H1 (cell line): ENCODE results near the gene TSC2. TPM values are rescaled to one million over a fixed set of nuclear protein-coding genes. Genes with fewer than 3 reads are reported as not detected.

Source experiments
- CBX5 ChIP-seq: fragments of 300-800, 300-1000 bp; sonication (generic); IDR thresholded peaks from 2 replicates; pipeline ENCODE4 v1.7.1; 2016; ENCODE audit warnings: antibody characterized with exemption, low read length, low read depth
- CHD7 ChIP-seq: fragments of 300-600 bp; sonication (generic); IDR thresholded peaks from 2 replicates; pipeline ENCODE4 v1.7.1; 2012; ENCODE audit warnings: low read length, moderate library complexity, mild to moderate bottlenecking, inconsistent platforms; ENCODE audit not compliant: insufficient replicate concordance
- GABPA ChIP-seq: IDR thresholded peaks from 2 replicates; pipeline ENCODE4 v1.6.1; 2011; ENCODE audit warnings: mild to moderate bottlenecking, low read length, moderate library complexity, borderline replicate concordance; ENCODE audit not compliant: insufficient read depth
- HDAC2 ChIP-seq, 2 experiments: fragments of 300-600 bp in 1 of 2; sonication (generic) in 1 of 2; IDR thresholded peaks; 2 replicates each; pipeline ENCODE4 v1.6.1; 2011 to 2012; ENCODE audit warnings: low read depth in 2 of 2, low read length in 2 of 2, mild to moderate bottlenecking in 2 of 2, moderate library complexity in 2 of 2, borderline replicate concordance in 1 of 2, inconsistent platforms in 1 of 2
- POLR2AphosphoS5 ChIP-seq: IDR thresholded peaks from 2 replicates; pipeline ENCODE4 v1.6.1; 2011; ENCODE audit warnings: low read depth, low read length
- SIRT6 ChIP-seq: IDR thresholded peaks from one replicate; pipeline ENCODE4 v1.7.1; 2012; ENCODE audit warnings: low read length, inconsistent platforms
- SIX5 ChIP-seq: IDR thresholded peaks from 2 replicates; pipeline ENCODE4 v1.6.1; 2011; ENCODE audit warnings: mild to moderate bottlenecking, low read depth, low read length
- SP4 ChIP-seq: IDR thresholded peaks from 2 replicates; pipeline ENCODE4 v1.6.1; 2012; ENCODE audit warnings: low read length, inconsistent platforms
- SRF ChIP-seq: IDR thresholded peaks from 2 replicates; pipeline ENCODE4 v1.6.1; 2011; ENCODE audit warnings: mild to moderate bottlenecking, low read depth, low read length, moderate library complexity
- TBP ChIP-seq: IDR thresholded peaks from 2 replicates; pipeline ENCODE4 v1.6.1; 2011; ENCODE audit warnings: low read depth, low read length, improper control_type of control experiment
- polyA plus RNA-seq, 7 experiments: library from polyadenylated mRNA; depleted of rRNA in 3 of 7; stranded (reverse) in 5 of 7; unstranded in 2 of 7; fragments of >200 nt in 5 of 7; fragments of 200-250 nt in 2 of 7; gene quantifications; 1 replicate in 5 of 7; 2 replicates in 1 of 7; 4 replicates in 1 of 7; pipeline versions ENCODE4 v1.2.1 to v1.2.3, GENCODE V29; 2011 to 2013; ENCODE audit warnings: missing spikeins in 2 of 7, mixed read lengths in 2 of 7
- total RNA-seq: library from RNA; stranded (reverse); fragmentation: NEBNext Ultra II Directional; extraction: Animal tissue kit (Norgen Biotek cat#: 25700); gene quantifications from 2 replicates; pipeline ENCODE4 v1.2.1, GENCODE V29; 2021

TSC2 gene
- total and polyA plus RNA-seq, 2 of the 8 experiments (the other 6 are each of a cell fraction or from before 2014, with no cell fraction given) = 65.9 to 96.6 TPM

GRCh38 chr16:2002406-2003230 is 45.2 kb upstream of the TSC2 start (continued):
- TF ChIP-seq CHD7 = no peak
- no peak for TF ChIP-seq TBP
- TF ChIP-seq SRF = no peak
- no peak for TF ChIP-seq POLR2AphosphoS5
- no peak for TF ChIP-seq SIX5
- TF ChIP-seq GABPA = no peak
- TF ChIP-seq CBX5 = no peak
- no peak for TF ChIP-seq SIRT6
- TF ChIP-seq SP4 = no peak
- TF ChIP-seq HDAC2 (IDR thresholded peaks at IDR 0.05; ENCODE audit: borderline replicate concordance in 1 of 2, low read depth in 2 of 2, low read length in 2 of 2) = no peak
